Upper lobe of right lung (tissue), 1 donor: ENCODE data around the gene TNFAIP2. TPM values are rescaled to one million over a fixed set of nuclear protein-coding genes. Genes with fewer than 3 reads are reported as not detected.
"Not testable (repeated sequence)": the region's sequence is repeated elsewhere in the genome, so short reads cannot be mapped to it uniquely, and the experiment has no call there.

ENCODE experiments used
- ATAC-seq: fragments of 200-7000 bp; cut with Tn5 transposase; one replicate; pipeline ENCODE4 v1.9.1; 2020; ENCODE audit warnings: mild to moderate bottlenecking, moderate library complexity
- DNase-seq: peaks from one replicate; pipeline ENCODE4 v3.0.0-alpha.2; 2020
- H3K27ac ChIP-seq: fragments of 200-600 bp; one replicate; pipeline ENCODE4 v1.8.0; 2022
- H3K27me3 ChIP-seq: fragments of 200-600 bp; one replicate; pipeline ENCODE4 v1.8.0; 2022; ENCODE audit warnings: mild to moderate bottlenecking
- H3K36me3 ChIP-seq: fragments of 200-600 bp; one replicate; pipeline ENCODE4 v1.8.0; 2022
- H3K4me1 ChIP-seq: fragments of 200-600 bp; one replicate; pipeline ENCODE4 v1.8.0; 2022
- H3K4me3 ChIP-seq: fragments of 200-600 bp; one replicate; pipeline ENCODE4 v1.8.0; 2022; ENCODE audit warnings: mild to moderate bottlenecking
- H3K9me3 ChIP-seq: fragments of 200-600 bp; one replicate; pipeline ENCODE4 v1.8.0; 2022
- intact Hi-C: fragments of 100-400 bp; cut with DNase I; formaldehyde crosslinking; loops from one replicate; pipeline ENCODE4 v1.11.0; 2022
- total RNA-seq: library from RNA; stranded (reverse); fragmentation: NEBNext Ultra II Directional; extraction: Animal tissue kit (Norgen Biotek cat#: 25700); gene quantifications from one replicate; pipeline ENCODE4 v1.2.1, GENCODE V29; 2021
- TF ChIP-seq, protein P1 (sequence below): fragments of 200-600 bp; IDR thresholded peaks from one replicate; pipeline ENCODE4 v1.8.0; 2022; ENCODE audit warnings: antibody characterized with exemption
- donor health status: DM: no; HTN: yes; CAD: no; lungs with severe emphysema.

Gene TNFAIP2
- total RNA-seq, 1 donor from 2014 or later = 158 TPM

GRCh38 chr14:103112400-103113243 lies 10.6 kb upstream of the TNFAIP2 start:
- Histone ChIP-seq H3K4me3 (no peak overlapping the region), H3K9me3 (no peaks in the 10 kb centered on the region), H3K36me3 (no peaks in the 10 kb centered on the region), H3K27me3 (no peaks in the 10 kb centered on the region), H3K27ac (no peak overlapping the region), H3K4me1 (peaks cover 44% of the 10 kb centered on the region)
- ATAC-seq = no peak
- TF ChIP-seq, protein P1, sequence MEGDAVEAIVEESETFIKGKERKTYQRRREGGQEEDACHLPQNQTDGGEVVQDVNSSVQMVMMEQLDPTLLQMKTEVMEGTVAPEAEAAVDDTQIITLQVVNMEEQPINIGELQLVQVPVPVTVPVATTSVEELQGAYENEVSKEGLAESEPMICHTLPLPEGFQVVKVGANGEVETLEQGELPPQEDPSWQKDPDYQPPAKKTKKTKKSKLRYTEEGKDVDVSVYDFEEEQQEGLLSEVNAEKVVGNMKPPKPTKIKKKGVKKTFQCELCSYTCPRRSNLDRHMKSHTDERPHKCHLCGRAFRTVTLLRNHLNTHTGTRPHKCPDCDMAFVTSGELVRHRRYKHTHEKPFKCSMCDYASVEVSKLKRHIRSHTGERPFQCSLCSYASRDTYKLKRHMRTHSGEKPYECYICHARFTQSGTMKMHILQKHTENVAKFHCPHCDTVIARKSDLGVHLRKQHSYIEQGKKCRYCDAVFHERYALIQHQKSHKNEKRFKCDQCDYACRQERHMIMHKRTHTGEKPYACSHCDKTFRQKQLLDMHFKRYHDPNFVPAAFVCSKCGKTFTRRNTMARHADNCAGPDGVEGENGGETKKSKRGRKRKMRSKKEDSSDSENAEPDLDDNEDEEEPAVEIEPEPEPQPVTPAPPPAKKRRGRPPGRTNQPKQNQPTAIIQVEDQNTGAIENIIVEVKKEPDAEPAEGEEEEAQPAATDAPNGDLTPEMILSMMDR = no peak
- intact Hi-C loops = no loop called here
- DNase-seq = no peak

DNA sequence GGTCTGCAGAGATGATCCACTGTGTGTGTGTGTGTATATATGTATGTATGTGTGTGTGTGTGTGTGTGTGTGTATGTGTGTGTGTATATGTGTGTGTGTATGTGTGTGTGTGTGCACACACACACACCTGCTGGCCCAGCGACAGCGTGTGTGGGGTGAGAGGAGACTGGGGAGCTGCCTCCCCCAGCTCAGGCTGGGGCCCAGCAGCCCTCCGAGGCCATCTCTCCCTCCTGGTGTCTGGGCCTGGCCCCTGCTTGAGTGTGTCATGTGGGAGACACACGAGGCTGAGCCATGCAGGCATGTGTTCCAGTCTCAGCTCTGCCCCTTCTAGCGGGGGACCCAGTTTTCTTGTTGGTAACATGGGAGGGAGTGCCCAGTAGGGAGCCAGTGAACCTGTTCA lies 10.0 kb upstream of the TNFAIP2 start:
- no peaks in the 10 kb centered on the region for H3K27me3 ChIP-seq
- no peak overlapping the region for H3K27ac ChIP-seq
- peaks cover 48% of the 10 kb centered on the region for H3K4me1 ChIP-seq
- TF ChIP-seq, protein P1 = no peak
- no peaks in the 10 kb centered on the region for H3K9me3 ChIP-seq
- no peak for DNase-seq
- intact Hi-C loops = no loop called here
- no peak for ATAC-seq
- H3K4me3 ChIP-seq = no peak overlapping the region
- no peaks in the 10 kb centered on the region for H3K36me3 ChIP-seq

DNA sequence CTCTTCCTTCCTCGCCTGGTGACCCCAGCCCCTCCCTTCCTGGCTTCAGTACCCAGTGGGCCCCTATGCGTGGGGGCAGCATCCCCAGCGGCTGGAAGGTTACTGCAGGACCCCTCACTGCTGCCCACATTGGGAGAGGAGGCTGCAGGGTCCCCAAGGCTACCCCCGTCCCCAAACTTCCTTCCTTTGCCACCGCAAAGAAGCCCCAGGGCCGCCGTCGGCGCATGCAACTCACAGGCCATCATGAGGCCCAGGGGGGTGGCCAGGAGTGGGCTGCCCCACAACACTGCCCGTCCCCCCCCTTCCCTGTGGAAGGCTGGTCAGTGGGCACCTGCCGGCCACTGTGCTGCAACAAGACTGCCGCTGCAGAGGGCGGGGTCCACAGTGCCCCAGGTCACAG lies 9.5 kb upstream of the TNFAIP2 start:
- H3K36me3 ChIP-seq = no peaks in the 10 kb centered on the region
- no peak for ATAC-seq
- no peak for DNase-seq
- H3K27ac ChIP-seq = no peak overlapping the region
- H3K4me3 ChIP-seq = no peak overlapping the region
- intact Hi-C loops = no loop called here
- peaks cover 53% of the 10 kb centered on the region for H3K4me1 ChIP-seq
- TF ChIP-seq, protein P1 = no peak
- H3K9me3 ChIP-seq = no peaks in the 10 kb centered on the region
- H3K27me3 ChIP-seq = no peaks in the 10 kb centered on the region

DNA sequence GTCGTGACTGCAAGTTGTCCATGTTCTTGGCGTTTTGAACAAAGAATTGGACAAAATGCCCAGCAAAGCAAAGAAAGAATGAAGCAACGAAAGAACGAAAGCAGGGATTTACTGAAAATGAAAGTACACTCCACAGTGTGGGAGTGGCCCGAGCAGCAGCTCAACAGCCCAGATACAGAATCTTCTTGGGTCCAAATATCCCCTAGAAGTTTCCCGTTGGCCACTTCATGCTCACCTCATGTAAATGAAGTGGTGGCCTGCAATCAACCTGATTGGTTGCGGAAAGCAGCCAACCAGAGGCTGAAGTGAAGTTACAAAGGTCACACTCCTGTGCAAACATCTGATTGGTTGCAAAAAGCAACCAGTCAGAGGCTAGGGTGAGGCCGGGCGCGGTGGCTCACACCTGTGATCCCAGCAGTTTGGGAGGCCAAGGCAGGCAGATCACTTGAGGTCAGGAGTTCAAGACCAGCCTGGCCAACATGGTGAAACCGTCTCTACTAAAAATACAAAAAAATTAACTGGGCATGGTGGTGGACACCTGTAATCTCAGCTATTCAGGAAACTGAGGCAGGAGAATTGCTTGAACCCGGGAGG lies 8.1 kb upstream of the TNFAIP2 start:
- H3K4me1 ChIP-seq = peaks cover 59% of the 10 kb centered on the region
- H3K9me3 ChIP-seq, DNase-seq, H3K4me3 ChIP-seq, H3K27me3 ChIP-seq, ATAC-seq, intact Hi-C loops, H3K36me3 ChIP-seq: not testable (repeated sequence)
- peak overlapping the region; percentile 67 for H3K27ac ChIP-seq

- TF ChIP-seq, protein P1 = no peak
- Histone ChIP-seq H3K27ac (no peak overlapping the region), H3K4me3 (no peak overlapping the region), H3K27me3 (no peaks in the 10 kb centered on the region), H3K9me3 (no peaks in the 10 kb centered on the region), H3K36me3 (no peaks in the 10 kb centered on the region), H3K4me1 (peaks cover 60% of the 10 kb centered on the region)
- no peak for ATAC-seq
- intact Hi-C loops = no loop called here
- DNase-seq = no peak
Observed at GRCh38 chr14:103115845-103116572, 7.3 kb upstream of the TNFAIP2 start.

DNA sequence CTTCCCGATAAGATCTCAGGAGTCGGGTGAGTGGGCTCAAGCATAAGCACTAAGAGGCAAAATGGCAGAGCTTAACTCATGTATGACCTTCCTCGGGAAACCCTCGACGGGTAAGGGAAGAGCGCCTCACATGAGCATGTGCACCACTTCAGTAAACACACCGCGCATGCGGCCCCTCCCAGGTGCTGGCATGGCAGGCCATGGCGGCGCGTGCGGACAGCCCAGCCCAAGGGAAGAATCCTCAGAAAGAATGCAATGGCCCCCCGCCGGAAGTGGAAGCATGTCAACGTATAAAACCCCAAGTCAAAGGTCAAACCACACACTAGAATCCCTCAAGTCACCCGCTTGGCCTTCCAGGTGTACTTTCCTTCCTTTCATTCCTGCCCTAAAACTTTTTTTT lies 6.6 kb upstream of the TNFAIP2 start:
- Histone ChIP-seq H3K27ac (no peak overlapping the region), H3K4me1 (peaks cover 60% of the 10 kb centered on the region), H3K27me3 (no peaks in the 10 kb centered on the region), H3K4me3 (no peak overlapping the region), H3K9me3 (no peaks in the 10 kb centered on the region), H3K36me3 (no peaks in the 10 kb centered on the region)
- ATAC-seq (no peak), DNase-seq (no peak)
- TF ChIP-seq, protein P1 = no peak
- intact Hi-C loops = no loop called here

- H3K27ac ChIP-seq, H3K4me3 ChIP-seq, H3K9me3 ChIP-seq, ATAC-seq, DNase-seq, H3K27me3 ChIP-seq, H3K36me3 ChIP-seq, intact Hi-C loops: not testable (repeated sequence)
- peaks cover 63% of the 10 kb centered on the region for H3K4me1 ChIP-seq
Observed at GRCh38 chr14:103117499-103117898, 5.8 kb upstream of the TNFAIP2 start.
